ENCODE results near the gene PPFIBP2.
A peak's percentile ranks its signal among the peaks of the same experiment; 100 is the strongest.

Gene PPFIBP2

DNA sequence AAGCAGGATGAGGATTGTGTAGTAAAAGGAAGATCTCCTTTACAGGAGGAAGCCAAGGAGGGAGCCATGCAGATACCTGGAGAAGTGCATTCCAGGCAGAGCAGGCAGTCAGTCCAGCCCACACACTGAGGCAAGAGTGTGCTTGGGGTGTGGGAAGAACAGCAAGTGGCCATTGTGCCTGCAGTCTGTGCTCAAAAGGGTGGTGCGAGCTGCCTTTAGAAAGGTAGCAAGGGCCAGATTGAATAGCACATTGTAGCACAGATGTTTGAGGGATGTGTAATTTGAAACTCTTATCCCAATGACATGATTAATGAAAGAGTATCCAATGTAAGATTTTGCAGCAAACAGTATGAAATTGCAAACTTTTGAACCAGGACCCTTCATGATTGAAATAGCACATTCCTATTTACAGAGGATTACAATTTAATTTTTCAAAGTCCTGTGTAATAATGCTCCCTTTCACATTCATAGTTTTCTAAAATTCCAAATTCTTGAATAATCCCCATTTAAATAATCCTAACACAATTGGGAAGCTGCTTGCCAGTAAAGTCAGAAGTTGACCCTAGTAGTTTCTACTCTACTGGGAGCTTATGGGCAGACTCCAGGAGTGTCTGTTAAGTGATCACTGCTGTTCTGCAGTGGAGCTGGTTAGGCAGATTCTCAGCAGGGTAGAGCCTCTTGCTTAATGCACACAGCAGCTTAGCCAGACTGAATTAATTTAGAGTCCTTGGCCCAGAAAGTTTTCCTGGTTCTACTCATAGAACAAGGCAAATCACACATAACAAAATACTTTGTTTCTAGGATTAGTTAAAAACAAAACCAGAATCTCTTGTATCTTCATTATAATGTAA lies 81.4 kb downstream of the PPFIBP2 start:
- FAIRE-seq (no peak), DNase-seq (ENCODE audit: insufficient read length, low spot score) (no peak)

DNA sequence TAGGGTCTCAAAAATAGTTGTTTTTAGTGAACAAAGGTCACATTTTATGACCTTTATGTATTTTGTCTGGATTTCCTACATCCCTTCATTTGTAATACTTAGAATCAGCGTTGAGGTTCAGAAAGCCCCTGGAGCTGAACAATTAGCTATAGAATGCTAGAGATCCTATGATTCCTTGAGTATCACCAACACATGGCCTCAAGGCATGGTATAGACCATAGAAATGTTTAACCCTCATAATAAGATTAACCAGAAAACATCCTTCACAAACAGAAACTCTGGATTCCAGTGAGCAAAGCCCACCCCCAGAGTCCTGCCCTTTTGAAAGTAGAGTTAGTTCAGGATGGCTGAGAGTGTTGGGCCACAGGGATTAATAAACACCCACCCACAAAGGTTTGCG lies 82.2 kb downstream of the PPFIBP2 start:
- FAIRE-seq (no peak), DNase-seq (ENCODE audit: insufficient read length, low spot score) (no peak)

DNA sequence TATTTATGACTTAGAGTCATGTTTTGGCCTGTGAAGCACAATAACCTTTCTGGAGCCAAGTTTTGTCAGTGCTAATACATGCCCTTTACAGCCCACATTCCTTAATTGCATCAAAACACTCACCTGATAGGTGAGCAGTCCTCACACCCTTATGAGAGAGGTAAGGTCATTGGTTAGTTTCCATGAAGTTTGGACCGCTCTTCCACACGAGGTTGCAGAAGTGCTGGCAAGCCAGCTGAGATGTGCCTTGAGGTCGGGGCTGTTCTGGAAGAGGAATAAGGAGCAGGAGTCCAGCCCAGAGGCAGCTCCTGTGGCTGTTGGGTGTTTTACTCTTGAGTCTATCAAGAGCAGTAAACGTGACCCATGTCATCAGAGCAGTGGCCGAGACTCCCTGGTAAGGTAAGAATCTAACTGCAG lies 83.2 kb downstream of the PPFIBP2 start:
- no peak for FAIRE-seq
- no peak for DNase-seq (ENCODE audit: insufficient read length, low spot score)

DNA sequence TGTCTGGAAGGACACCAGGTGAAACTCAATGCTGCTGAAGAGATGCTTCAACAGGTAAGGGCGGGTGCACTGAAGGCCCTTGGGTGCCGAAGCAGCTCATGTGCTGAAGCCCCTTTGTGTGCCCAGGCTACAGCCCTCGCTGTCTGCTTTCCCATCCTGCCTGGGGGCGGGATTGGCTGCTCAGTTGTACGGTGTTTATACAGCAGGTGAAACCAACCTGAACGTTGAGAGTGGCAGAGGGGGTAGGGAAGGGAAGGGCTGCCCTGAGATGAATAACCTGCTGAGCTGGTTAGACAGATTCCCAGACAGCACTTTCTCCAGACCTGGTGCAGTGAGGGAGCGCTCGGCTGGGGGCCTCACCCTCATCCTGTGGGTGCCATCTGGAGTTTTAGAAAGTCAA lies 83.8 kb downstream of the PPFIBP2 start:
- no peak for DNase-seq (ENCODE audit: insufficient read length, low spot score)
- no peak for FAIRE-seq

GRCh38 chr11:7599209-7599608 lies 85.4 kb downstream of the PPFIBP2 start:
- no peak for DNase-seq (ENCODE audit: insufficient read length, low spot score)
- FAIRE-seq: no peak

GRCh38 chr11:7600205-7600775 lies 86.5 kb downstream of the PPFIBP2 start:
- DNase-seq (ENCODE audit: insufficient read length, low spot score): no peak
- FAIRE-seq: no peak

DNA sequence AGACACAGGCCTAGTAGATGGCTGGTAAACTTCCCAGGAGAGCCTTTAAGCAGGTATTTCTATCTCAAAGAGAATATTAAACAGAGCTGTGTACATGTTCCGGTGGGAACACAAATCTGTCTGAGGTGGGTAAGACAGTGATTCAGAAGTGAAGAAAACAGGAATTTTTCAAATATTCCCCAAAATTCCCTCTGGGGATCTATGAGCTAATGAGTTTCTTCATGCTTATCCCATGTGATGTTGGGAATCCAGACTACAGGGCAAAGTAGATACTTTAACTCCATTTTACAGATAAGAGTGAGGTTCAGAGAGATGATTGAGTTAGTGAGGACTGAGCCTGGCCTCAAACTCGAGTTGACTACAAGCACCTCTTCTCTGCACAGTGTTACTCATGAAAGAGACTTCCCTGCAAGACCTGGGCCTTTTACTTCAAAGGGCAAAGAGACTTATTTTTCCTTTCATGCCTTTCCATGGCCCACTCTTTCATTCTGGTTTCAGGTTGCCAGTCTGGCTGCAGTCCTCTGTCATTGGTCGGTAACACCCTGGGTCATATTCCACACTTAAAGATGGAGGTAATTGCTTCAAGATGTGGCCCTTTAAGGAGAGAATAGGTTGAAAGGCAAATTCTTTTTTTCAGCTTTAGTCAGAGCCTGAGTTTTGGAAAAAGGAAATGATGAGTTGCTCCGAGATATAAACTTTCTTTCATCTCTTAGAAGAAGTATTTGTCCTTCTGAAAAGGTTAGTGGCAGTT lies 89.4 kb downstream of the PPFIBP2 start:
- FAIRE-seq (no peak), DNase-seq (ENCODE audit: insufficient read length, low spot score) (no peak)

- no peak for DNase-seq (ENCODE audit: insufficient read length, low spot score)
- FAIRE-seq: no peak
Measured at GRCh38 chr11:7604331-7604955, 90.6 kb downstream of the PPFIBP2 start.

- FAIRE-seq (peak; percentile 54), DNase-seq (ENCODE audit: insufficient read length, low spot score) (no peak)
Measured at GRCh38 chr11:7605186-7605943, 91.6 kb downstream of the PPFIBP2 start.

DNA sequence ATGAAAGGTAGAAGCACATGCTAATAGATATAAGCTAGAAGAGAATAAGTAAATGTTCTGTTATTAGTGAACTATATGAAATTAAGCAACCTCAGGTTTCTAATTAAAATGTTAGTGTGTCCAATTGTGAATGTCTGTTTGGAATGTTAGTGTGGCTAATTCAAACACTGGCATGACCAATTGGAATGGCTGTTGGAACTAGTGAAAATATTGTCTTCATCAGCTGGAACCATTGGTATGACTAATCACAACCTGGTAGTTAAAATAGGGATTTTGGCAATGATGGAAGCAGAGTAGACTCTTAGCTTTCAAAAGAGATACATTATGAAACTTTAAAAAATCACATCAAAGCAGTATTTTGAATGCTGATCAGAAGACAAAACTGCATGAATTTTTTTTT lies 92.7 kb downstream of the PPFIBP2 start:
- DNase-seq (ENCODE audit: insufficient read length, low spot score): no peak
- no peak for FAIRE-seq

DNA sequence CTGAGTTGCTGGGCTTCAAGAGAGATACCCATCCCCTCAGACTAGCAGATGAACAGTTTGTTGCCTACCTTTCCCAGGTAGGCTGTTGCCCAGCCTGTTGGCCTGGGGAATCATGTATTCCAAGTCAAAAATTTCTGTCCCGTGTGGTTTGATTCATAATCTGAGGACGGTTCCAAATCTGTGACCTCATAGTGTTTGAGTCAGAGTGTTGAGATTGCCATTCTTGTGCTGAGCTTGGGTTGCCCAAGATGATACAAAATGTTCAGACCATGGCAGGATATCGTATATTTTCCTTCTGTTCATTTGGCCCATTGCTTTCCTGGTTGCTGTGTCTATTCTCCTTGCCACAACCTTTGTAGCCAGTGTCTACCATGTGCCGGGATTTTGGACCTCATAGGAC lies 95.2 kb downstream of the PPFIBP2 start:
- DNase-seq (ENCODE audit: insufficient read length, low spot score) (no peak), FAIRE-seq (no peak)

DNA sequence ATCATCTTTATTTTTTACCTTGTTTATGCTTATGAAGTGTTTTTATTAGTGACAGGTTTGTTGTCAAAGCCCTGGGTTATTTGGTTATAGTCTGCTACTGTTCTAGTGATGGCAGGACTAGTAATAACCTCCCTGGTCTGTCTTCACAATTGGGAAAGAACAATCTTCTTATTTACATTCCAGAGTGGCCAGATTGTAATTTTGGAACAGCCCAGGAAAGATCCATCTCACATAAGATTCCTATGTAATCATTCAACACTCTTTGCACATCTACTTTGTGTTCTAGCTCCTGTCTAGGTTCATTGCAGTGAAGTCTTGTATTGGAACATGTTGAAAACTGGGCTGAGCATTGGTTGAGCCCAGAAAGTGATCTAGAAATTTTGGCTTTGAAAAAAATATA lies 95.7 kb downstream of the PPFIBP2 start:
- FAIRE-seq (no peak), DNase-seq (ENCODE audit: insufficient read length, low spot score) (no peak)

- DNase-seq (ENCODE audit: insufficient read length, low spot score) (no peak), FAIRE-seq (no peak)
Measured at GRCh38 chr11:7610393-7610792, 96.6 kb downstream of the PPFIBP2 start.

DNA sequence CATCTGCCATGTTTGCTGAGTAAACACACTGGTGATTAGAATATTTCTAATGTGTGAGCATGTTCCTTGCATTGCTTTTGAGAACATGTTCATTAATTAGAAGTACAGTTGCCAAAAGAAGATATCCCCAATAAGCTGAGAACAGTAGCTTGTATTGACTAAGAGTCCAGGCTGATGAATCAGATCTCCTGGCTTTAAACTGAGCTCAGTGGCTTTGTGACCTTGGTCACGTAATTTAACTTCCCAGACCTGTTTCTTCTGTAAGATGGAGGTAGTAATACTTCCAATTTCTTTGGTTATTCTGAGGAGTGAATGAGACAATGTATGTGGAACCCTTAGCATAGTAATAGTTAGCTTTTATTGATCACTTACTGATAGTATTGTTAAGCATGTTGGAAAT lies 97.6 kb downstream of the PPFIBP2 start:
- no peak for FAIRE-seq
- DNase-seq (ENCODE audit: insufficient read length, low spot score): no peak

GRCh38 chr11:7612056-7612660 lies 98.4 kb downstream of the PPFIBP2 start:
- no peak for FAIRE-seq

DNA sequence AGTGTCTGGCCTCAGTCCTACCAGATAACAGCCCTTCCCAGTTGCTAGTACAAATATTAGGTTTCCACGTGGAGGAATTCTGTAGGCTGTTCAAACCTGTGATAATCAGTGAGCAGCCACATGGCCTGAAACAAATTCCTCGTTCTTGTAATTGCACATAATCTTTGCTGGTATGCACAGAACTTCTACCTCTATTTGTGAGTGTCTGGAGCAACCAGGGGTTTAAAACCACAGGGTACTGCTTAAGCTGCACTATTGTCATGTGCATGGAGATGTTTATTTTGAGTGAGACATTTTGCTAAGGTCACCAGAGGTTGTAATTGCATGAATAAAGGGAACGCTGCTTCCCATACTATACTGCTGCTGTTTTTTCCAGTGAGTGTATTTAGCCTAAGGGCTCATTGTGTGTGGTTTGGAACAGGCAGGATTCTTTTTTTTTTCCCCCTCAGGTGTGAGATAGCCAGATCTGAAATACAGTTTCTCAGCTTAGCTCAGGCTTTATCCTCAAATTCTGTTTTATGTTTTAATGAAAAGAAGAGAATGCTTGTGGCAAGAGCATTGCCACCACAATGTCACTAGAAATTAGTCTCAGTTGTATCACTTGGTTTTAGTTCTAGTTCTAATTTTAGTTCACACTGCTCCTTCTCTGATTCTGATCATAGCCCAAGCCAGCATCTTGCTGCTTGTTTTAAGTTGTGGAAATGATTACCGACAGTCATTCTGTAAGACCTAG lies 99.0 kb downstream of the PPFIBP2 start:
- no peak for FAIRE-seq

More at GRCh38 chr11:7612056-7612660, 98.4 kb downstream of the PPFIBP2 start:
- DNase-seq (ENCODE audit: insufficient read length, low spot score): no peak

DNA sequence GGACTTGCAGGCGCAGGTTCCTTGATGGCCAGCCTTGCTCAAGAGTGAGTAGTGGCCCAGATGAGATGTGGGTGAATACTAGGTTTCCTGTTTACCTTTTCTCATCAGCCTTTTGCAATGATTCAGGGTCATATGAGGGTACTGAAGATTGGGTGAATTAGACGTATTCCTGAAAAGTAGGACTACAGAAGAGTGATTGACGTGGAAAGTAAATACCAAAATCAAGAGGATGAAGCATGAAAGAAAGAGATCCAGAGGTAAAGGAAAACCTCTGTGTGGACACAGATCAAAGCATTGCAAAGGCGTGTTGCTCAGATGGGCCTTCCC lies 99.6 kb downstream of the PPFIBP2 start:
- FAIRE-seq (no peak), DNase-seq (ENCODE audit: insufficient read length, low spot score) (no peak)

More for the DNA sequence above, 99.0 kb downstream of the PPFIBP2 start:
- no peak for DNase-seq (ENCODE audit: insufficient read length, low spot score)

GRCh38 chr11:7614656-7615055 lies 100.9 kb downstream of the PPFIBP2 start:
- FAIRE-seq (no peak), DNase-seq (ENCODE audit: insufficient read length, low spot score) (no peak)

DNA sequence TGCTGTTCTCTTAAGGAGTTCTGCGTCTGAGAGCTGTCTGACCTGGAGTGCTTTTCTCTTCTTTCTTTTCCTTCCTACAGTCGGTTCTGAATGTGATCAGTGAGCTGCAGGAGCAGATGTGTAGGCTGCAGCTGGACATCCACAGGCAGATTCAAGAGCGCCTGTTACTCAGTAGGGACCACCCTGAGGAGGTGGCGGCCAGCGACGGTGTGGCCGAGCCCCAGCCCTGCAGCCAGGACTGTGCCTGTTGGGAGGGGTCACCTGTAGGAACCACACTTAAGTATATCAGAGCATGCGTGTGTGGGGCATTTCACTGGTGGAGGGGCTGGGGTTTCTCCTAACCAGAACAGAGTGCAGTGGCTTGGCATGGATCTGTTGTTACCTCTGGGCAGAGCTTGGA lies 103.2 kb downstream of the PPFIBP2 start:
- no peak for DNase-seq (ENCODE audit: insufficient read length, low spot score)
- no peak for FAIRE-seq

DNA sequence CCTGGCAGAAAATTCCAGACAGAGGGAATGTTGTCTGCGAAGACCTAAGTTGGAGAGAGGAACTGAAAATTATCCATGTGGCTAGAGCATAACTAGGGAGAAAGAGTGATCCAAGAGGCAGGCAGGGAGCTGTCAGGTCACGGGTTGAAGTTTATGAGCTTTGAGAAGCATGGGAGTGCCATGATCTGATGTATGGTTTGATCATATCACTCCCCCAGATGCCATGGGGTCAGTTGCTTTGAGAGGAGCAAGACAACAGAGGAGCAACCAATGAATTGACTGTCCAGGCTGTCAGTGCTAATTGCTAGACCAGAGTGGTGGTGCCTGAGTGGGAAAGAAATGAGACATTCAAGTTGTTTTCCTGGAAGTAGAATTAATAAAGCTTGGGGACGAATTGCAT lies 105.5 kb downstream of the PPFIBP2 start:
- DNase-seq (ENCODE audit: insufficient read length, low spot score) (no peak), FAIRE-seq (no peak)

All from GM19239 (cell line).